Endometrium (tissue), 2 donors: Measurements from ENCODE around the gene DENND1A.
"Not testable (repeated sequence)": the region's sequence is repeated elsewhere in the genome, so short reads cannot be mapped to it uniquely, and the experiment has no call there.

ENCODE experiments used
- FAIRE-seq: peaks from 2 replicates; lab custom pipeline; 2012; peaks lifted over from hg19 to GRCh38; lab: Jason Lieb, UNC
- donor health status: control.
- donor health status: control.

DENND1A gene

GRCh38 chr9:123816817-123817472 lies 113.0 kb downstream of the DENND1A start:
- FAIRE-seq, result no peak

GRCh38 chr9:123815856-123816255 lies 114.1 kb downstream of the DENND1A start:
- not testable (repeated sequence) for FAIRE-seq

GRCh38 chr9:123814496-123814895 lies 115.4 kb downstream of the DENND1A start:
- no peak for FAIRE-seq

DNA sequence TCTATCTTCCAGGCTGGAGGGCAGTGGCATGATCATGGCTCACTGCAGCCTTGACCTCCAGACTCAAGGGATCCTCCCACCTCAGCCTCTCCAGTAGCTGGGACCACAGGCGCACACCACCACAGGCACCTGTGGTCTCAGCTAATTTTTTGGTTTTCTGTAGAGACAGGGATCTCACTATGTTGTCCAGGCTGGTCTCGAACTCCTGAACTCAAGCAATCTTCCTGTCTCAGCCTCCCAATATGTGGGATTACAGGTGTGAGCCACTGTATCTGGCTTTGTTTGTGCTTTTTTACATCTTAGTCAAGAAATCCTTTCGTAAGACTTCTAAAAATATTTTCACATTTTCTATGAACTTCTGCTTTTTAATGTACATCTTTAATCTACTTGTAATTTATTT lies 116.9 kb downstream of the DENND1A start:
- no peak for FAIRE-seq

DNA sequence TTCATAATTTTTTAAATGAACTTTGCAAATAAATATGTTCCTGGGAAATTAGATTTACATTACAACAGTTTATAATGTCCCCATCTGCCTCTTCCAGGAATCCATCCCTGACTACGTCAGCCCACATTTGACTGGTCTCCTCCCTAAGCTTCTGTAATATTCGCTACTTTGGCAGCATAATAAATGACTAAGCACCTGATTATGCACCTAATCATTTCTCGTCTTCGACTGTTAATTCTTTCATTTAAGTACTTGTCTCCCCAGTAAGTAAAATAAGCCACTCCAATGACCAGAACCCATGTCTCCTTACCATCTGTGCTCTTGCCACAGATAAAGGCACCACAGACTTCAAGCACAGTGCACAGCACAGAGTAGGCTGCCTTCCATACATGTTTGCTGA lies 122.7 kb downstream of the DENND1A start:
- FAIRE-seq, result no peak

DNA sequence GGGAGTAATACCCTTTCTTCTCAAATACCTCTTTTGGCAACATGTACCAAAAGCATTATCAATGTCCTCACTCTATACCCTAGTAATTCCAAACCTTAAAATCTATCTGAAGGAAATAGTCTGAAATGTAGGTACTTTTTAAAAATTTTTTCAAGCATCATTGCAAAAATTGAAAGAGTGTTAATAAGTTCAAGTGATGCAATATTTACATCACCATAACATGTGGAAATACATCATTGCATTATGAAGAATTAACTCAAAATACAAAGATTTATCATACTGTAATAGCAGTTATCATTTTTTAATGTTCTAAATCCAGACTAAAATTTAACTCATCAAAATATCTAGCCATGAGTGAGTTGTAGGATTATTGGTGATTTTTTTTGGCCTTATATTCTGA lies 123.1 kb downstream of the DENND1A start:
- no peak for FAIRE-seq

DNA sequence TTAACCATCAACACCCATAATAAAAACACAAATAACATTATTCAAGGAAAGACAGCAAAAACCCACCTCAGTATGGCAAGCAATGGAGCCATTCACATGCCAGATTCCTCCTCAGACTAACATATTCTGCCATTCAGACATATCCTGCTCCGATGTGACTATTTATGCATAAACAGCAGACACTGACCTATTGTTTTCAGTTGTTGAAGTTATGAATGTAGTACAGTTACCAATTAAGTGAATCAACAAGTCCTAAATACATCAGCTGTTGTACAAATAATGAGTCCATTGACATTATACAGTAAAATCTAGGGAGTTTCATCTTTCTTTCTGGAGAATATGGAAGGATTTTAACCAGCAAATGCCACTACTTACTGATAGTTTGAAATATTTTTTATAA lies 131.7 kb downstream of the DENND1A start:
- no peak for FAIRE-seq

DNA sequence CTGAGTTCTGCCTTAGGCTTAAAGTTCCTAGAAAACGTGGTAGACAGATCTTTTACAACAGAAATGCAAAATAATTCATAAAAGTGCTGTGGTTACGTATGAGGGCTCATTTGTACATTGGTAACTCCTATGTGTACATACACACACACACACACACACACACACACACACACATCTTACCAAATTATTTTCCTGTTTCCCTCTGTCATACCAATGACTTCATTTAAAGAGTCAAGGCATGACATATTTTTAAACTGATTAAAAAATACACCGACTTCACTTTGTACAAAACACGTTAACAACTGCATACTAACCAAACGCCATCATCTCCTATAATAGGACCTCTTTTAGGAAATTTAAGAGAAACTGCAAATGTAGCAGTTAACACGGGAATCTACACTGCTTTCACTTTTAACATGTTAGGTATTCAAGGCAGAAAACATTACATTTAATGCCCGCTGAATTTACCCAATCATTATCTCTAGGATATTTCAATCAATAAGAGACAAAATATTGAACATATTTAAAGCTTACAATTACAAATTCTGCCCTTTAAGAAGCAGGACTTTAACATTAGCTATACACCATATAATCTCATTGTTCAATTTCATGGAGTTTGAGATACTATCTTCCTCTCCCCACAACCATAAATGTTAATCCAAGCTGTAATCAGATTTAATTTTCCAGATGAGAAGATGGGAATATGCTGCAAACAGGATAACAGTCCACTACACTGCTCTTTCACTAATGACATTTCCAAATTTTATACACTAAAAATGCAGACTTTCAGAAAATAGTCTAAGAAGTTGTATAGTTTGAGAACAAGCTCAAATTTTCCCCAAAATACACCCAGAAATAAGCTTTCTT lies 133.1 kb downstream of the DENND1A start:
- FAIRE-seq, result no peak

DNA sequence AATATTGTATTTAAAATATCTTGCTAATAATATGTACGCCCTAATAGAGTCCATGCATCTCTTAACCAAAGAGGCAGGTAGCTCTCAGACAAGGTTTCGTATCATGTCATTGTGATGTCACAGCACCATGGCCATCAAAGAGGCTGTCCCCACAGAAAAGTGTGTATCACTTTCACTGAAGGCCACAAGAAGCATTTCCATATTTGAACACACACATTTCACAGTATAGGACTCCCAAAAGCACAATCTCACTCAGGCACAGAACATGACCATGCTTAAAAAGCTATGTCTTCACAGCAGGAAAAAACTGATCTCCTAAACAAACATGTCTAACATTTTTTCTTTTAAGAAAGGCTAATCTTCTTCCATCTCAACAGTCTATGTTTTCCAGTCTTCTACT lies 133.8 kb downstream of the DENND1A start:
- no peak for FAIRE-seq

DNA sequence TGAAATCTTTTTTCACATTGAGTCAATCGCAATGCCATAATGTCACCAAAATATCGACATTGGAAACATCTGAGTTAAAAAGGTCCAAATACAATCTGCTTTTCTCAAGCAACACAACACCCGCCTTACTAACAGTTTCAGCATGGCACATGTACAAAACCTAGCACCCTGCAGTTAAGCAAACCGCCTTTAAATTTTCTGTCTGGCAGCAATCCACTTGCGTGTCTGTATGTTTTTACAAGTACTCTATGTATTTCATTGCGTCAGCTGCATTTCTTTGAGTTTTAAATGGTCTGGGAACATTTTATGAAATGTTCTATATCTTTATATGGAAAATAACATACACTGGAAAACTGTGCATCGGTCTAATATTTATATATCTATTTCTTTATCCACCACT lies 134.6 kb downstream of the DENND1A start:
- no peak for FAIRE-seq

GRCh38 chr9:123792501-123792900 lies 137.4 kb downstream of the DENND1A start:
- FAIRE-seq, result no peak

GRCh38 chr9:123789554-123790292 lies 140.2 kb downstream of the DENND1A start:
- FAIRE-seq, result no peak

DNA sequence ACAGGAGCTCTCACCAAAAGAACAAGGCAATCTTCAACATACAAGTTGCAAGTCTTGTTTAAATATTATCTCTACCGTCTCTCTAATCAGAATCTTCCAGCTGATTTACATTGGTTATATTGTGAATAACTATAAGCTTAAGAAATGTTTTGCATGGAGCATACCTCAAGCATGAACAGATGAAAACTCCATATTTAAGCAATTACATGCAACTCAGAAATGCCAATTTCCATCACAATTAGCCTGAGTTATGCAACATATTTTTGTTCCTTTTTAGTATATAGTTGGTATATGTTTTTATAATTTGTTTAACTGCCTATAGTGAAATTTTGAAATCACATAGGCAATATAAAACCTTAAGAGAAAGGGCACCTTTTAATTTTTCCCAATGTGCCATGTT lies 142.5 kb downstream of the DENND1A start:
- FAIRE-seq, result no peak

GRCh38 chr9:123784518-123784917 lies 145.4 kb downstream of the DENND1A start:
- FAIRE-seq, result no peak

DNA sequence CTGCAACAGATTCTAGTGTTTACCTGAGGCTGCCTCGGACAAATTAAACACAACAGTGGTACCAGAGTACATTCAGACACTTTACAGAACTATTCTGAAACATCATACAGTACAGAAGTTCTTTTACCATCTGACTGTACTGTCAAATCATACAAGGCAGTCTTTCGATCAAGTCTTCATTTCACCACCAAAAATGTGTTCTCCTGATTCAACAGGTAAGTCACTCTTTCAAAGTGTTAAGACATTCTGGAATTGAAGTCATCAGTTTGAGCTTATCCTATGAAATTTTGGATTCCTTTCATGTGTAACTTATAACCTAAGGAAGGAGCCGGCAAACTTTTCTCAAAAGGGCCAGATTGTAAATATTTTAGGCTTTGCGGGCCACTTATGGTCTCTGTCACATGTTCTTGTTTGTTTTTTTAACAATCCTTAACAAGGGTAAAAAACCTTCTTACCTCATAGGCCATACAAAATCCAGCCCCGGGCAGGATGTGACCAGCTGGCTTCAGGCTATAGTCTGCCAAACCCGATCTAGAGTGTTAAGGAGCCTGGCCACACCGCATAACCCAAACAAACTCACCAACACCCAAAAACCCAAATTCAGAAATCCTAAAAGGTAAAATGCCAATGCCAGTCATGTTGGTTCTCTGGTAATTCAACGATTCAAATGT lies 151.6 kb downstream of the DENND1A start:
- no peak for FAIRE-seq

GRCh38 chr9:123776708-123777537 lies 153.0 kb downstream of the DENND1A start:
- FAIRE-seq, result no peak

DNA sequence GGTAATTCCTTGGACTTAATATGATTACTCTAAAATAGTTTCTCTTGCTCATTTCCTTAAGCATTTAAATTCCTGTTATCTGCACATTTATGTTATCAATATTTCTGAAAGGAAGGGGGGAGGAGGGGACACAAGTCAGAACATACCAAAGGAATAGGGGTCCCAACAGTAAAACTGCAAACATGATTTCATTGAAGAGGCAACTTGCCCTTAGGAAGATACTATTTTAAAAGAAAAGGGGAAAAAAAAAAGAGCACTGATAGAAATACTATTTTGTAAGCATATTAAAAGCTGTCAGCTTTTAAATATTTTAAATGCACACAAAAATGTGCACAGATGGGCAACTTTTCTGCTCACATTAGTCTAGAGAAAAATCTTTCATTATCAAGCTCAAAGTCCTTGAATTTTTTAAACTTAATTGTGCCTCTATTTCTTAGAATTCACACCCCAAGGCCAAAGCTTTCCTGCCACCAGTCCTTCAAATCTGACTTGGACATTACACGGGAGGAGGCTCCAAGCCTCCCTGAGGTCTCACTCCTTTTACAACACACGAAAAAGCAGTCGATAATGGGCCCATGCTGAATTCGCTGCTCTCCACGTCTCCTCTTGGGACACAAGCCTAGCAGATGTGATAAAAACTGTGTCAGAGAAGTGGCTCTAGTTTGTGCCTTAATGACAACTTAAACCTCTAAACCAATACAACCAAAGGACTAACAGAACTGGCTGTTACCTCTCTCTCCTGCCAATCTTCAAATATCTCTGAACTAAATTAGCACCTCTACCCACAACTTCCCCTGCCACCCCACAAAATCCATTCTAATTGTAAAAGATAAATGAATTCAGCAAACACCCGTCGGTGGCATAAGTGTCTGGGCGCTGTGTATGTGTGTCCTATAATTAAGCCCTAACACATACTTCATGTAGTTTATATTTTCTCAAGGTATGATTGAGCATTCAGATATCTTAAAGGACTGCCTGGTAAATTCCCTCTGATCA lies 154.3 kb downstream of the DENND1A start:
- no peak for FAIRE-seq

GRCh38 chr9:123773783-123774182 lies 156.1 kb downstream of the DENND1A start:
- no peak for FAIRE-seq

GRCh38 chr9:123772967-123773366 lies 157.0 kb downstream of the DENND1A start:
- no peak for FAIRE-seq

DNA sequence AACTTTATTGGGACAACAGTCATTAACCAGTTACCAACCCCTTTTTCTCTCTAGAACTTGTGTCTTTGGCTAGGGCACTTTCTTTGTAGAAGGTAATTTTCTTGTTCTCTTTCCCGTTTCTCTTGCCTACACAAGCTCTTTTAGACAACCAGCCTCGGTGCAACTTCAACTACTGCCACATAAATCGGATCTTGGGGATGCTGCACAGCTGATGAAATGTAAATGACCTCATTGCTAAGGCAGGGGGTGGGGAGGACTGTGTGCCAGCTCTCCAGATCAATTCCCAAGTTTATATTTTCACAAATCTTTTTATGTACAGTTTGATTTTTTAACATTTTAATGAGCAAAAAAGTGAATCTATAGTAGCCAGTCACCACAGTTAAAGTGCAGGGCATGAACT lies 157.6 kb downstream of the DENND1A start:
- no peak for FAIRE-seq
